VCaP (cell line): ENCODE measurements around the gene EIF4ENIF1.

Experiments used
- H3K27ac ChIP-seq: fragments of 450-650 bp; 2 replicates; pipeline ENCODE4 v1.5.1; 2017
- CTCF ChIP-seq: fragments of 450-650 bp; conservative IDR thresholded peaks from 2 replicates; pipeline ENCODE4 v1.5.1; 2017; ENCODE audit warnings: mild to moderate bottlenecking, moderate library complexity

Gene EIF4ENIF1

GRCh38 chr22:31399211-31400022 is 90.2 kb downstream of the EIF4ENIF1 start, which contains the start of gene DRG1:
Gene DRG1, plus strand, starts transcription at chr22:31399604. Its CDS starts 80 bp downstream, at chr22:31399684.
- TF ChIP-seq CTCF: no peak
- peak within 1 kb of the TSS; percentile 88 for H3K27ac ChIP-seq

- peak overlapping the region; percentile 88 for H3K27ac ChIP-seq
- TF ChIP-seq CTCF: no peak
These were observed 91.4 kb downstream of the EIF4ENIF1 start for GRCh38 chr22:31398231-31398630.

- TF ChIP-seq CTCF: no peak
- no peak overlapping the region for H3K27ac ChIP-seq
These were observed 95.3 kb downstream of the EIF4ENIF1 start for GRCh38 chr22:31394326-31394725.

- TF ChIP-seq CTCF: no peak
These were observed 95.7 kb downstream of the EIF4ENIF1 start for GRCh38 chr22:31393893-31394292.

More at GRCh38 chr22:31393893-31394292, 95.7 kb downstream of the EIF4ENIF1 start:
- H3K27ac ChIP-seq: no peak overlapping the region
